Panc1 (cell line): ENCODE measurements around the gene TLL2. TPM values are rescaled to one million over a fixed set of nuclear protein-coding genes. Genes with fewer than 3 reads are reported as not detected.

Source experiments
- ATAC-seq: fragments of 200-7000 bp; cut with Tn5 transposase; 2 replicates; pipeline ENCODE4 v1.9.1; 2020; ENCODE audit warnings: mild to moderate bottlenecking, moderate library complexity
- BruUV-seq: library from RNA; stranded (reverse); fragments of 400-500 nt; replicated peaks from 2 replicates; lab custom pipeline; 2021; lab: Mats Ljungman, UMichigan
- CTCF ChIA-PET: fragments of 300-600 bp; sonication (Branson Sonifier 250); formaldehyde crosslinking; loops from one replicate; lab custom pipeline; 2022; ENCODE audit warnings: antibody characterized with exemption; lab: Charles Lee
- POLR2A ChIA-PET: fragments of 300-600 bp; sonication (Branson Sonifier 250); formaldehyde crosslinking; loops from one replicate; lab custom pipeline; 2022; ENCODE audit warnings: antibody characterized with exemption; lab: Charles Lee
- DNase-seq: peaks from one replicate; pipeline ENCODE4 v3.0.0-alpha.2; 2010; ENCODE audit warnings: low read depth, low spot score
- H3K27ac ChIP-seq: 2 replicates; pipeline ENCODE4 v1.5.1; 2011; ENCODE audit warnings: mild to moderate bottlenecking, low read length, inconsistent platforms
- H3K27me3 ChIP-seq: fragments of 200-500 bp; sonication (Bioruptor generic); 2 replicates; pipeline ENCODE4 v1.6.0; 2014; ENCODE audit warnings: low read length, inconsistent platforms; ENCODE audit not compliant: control insufficient read depth, insufficient read depth
- H3K36me3 ChIP-seq: fragments of 200-500 bp; sonication (Bioruptor generic); 2 replicates; pipeline ENCODE4 v1.5.1; 2014; ENCODE audit warnings: inconsistent platforms, mild to moderate bottlenecking, low read length, moderate library complexity; ENCODE audit not compliant: control insufficient read depth, insufficient read depth
- H3K4me1 ChIP-seq: 2 replicates; pipeline ENCODE4 v1.5.1; 2011; ENCODE audit warnings: inconsistent platforms, mild to moderate bottlenecking, low read length, moderate library complexity; ENCODE audit not compliant: control insufficient read depth, insufficient read depth
- H3K4me3 ChIP-seq, 2 experiments: 2 replicates each; pipeline ENCODE4 v1.5.1; 2011 to 2012; ENCODE audit warnings: low read depth in 2 of 2, low read length in 2 of 2, mild to moderate bottlenecking in 2 of 2, inconsistent platforms in 1 of 2, moderate library complexity in 1 of 2
- H3K9me3 ChIP-seq: fragments of 200-500 bp; sonication (Bioruptor generic); 2 replicates; pipeline ENCODE4 v1.5.1; 2014; ENCODE audit warnings: low read depth, mild to moderate bottlenecking, inconsistent platforms, low read length, moderate library complexity; ENCODE audit not compliant: control insufficient read depth, insufficient read depth
- CTCF ChIP-seq: fragments of 450-650 bp; IDR thresholded peaks from 2 replicates; pipeline ENCODE4 v1.5.1; 2017; ENCODE audit warnings: mild to moderate bottlenecking
- POLR2AphosphoS5 ChIP-seq: IDR thresholded peaks from 2 replicates; pipeline ENCODE4 v1.6.1; 2012; ENCODE audit warnings: mild to moderate bottlenecking, low read depth, low read length, moderate library complexity
- REST ChIP-seq, 2 experiments: IDR thresholded peaks; 2 replicates each; pipeline ENCODE4 v1.6.1; 2011 to 2012; ENCODE audit warnings: low read depth in 2 of 2, control low read depth in 1 of 2, low read length in 1 of 2, mild to moderate bottlenecking in 1 of 2, moderate library complexity in 1 of 2; ENCODE audit not compliant: insufficient read depth in 1 of 2
- SIN3A ChIP-seq: IDR thresholded peaks from 2 replicates; pipeline ENCODE4 v1.6.1; 2012; ENCODE audit warnings: low read depth, mild to moderate bottlenecking, low read length, moderate library complexity, borderline replicate concordance; ENCODE audit not compliant: insufficient read depth
- TCF7L2 ChIP-seq: IDR thresholded peaks from 2 replicates; pipeline ENCODE4 v1.6.1; 2011; ENCODE audit warnings: mild to moderate bottlenecking, low read depth, low read length, inconsistent platforms
- in situ Hi-C: cut with HindIII; loops from 2 replicates; pipeline ENCODE4 v1.10.0; 2016; ENCODE audit warnings: low sequenced_read_pairs, low pct_unique_long_range_greater_than_20kb
- intact Hi-C: fragments of 100-400 bp; cut with micrococcal nuclease; formaldehyde crosslinking; loops from one replicate; pipeline ENCODE4 v1.10.0; 2022; ENCODE audit not compliant: unreplicated experiment
- total RNA-seq: library from RNA; stranded (reverse); gene quantifications from one replicate; pipeline ENCODE4 v1.2.1, GENCODE V29; 2021; ENCODE audit not compliant: unreplicated experiment

Gene TLL2
- total RNA-seq, 1 experiment from 2014 or later = 0.64 TPM

DNA sequence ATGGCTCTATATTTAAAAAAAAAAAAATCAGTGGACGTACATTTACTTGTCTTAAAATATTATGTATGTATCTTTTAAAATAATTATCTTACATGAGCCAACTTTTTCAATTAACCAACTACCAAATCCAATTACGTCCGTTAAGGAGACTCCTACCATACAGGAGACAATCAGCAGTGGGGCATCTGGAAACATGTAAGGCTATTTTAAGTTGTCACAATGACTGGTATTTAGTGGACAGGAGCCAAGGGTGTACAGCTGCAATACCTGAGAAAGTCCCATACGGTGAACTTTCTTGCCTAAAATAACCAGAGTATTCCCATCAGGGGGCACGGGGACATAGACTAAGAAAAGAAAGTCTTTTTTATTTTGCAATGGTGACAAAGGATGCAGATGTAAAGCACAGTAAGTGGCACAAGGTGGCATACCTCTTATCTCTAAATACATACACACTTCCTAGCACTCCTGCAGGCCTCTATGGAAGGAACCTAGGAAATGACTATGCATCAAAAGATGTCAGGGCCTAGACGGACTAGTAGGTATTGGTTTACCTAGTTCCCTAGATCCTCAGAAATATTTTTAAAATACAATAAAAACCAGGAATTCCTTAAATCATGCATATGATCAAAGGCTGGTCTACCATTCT, 16.0 kb upstream of the TLL2 start:
- Histone ChIP-seq H3K4me3 (no peak overlapping the region), H3K4me1 (peaks cover 7% of the 10 kb centered on the region; the same call in 1 of the 2 replicates), H3K9me3 (no peaks in the 10 kb centered on the region), H3K36me3 (peaks cover 51% of the 10 kb centered on the region), H3K27me3 (no peaks in the 10 kb centered on the region), H3K27ac (no peak overlapping the region)
- TF ChIP-seq REST (IDR thresholded peaks at IDR 0.05; ENCODE audit: insufficient read depth in 1 of 2, low read depth in 2 of 2, low read length in 1 of 2) (no peak), CTCF (peak; percentile 9; the same call in 1 of the 2 replicates), TCF7L2 (no peak)
- intact Hi-C loops (no loop called here), in situ Hi-C loops (no loop called here)
- ChIA-PET POLR2A (no interaction called here), CTCF (no interaction called here)
- DNase-seq = no peak
- ATAC-seq = no peak
- BruUV-seq = no TSS peak

DNA sequence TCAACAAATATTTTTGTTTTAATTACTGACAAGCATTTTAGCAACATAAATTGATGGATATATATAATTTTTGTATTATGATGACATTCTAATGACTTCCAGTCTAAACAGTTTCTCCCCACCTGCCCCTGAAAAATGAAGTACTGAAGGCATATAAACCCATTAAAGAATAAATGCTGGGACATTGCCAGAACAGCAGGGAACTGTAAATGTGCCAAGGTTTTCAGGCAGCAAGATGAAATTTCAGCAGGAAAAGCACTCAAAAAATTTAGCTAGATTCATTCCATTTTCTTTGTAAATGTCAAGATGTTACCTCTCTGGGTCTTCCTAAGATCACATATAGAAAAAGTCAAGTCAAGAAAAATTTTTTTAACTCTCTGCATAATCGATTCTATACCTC, 11.0 kb upstream of the TLL2 start:
- no peak overlapping the region for H3K4me3 ChIP-seq
- CTCF ChIA-PET = no interaction called here
- ATAC-seq (no peak), DNase-seq (no peak)
- H3K36me3 ChIP-seq = peaks cover 58% of the 10 kb centered on the region
- in situ Hi-C loops (no loop called here), intact Hi-C loops (no loop called here)
- no peak overlapping the region for H3K27ac ChIP-seq
- no peaks in the 10 kb centered on the region for H3K9me3 ChIP-seq
- no peaks in the 10 kb centered on the region for H3K4me1 ChIP-seq
- POLR2A ChIA-PET = no interaction called here
- H3K27me3 ChIP-seq = no peaks in the 10 kb centered on the region
- no TSS peak for BruUV-seq
- TF ChIP-seq CTCF (no peak), POLR2AphosphoS5 (no peak)

DNA sequence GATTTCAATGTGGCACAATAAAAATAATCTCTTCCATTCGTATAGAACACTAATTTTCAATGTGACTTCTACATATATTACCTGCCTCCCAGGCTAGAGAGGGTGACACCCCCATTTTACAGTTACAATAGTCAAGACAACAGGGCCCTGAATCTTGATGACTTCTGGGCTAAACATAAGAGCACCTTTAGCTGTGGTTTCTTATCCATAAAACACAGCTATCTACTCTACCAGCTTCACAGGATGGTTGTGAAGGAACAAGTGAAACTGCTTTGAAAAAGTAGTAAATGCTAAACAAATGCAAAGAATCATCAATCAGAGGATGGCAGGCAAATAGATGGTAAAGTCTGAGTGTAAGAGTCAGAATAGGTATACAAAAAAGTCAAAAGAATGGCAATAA, 3.6 kb upstream of the TLL2 start:
- no peak for DNase-seq
- ChIA-PET CTCF (no interaction called here), POLR2A (no interaction called here)
- intact Hi-C loops (no loop called here), in situ Hi-C loops (no loop called here)
- H3K9me3 ChIP-seq = no peaks in the 10 kb centered on the region
- no peak overlapping the region for H3K27ac ChIP-seq
- TF ChIP-seq TCF7L2 (no peak), SIN3A (no peak), POLR2AphosphoS5 (no peak), REST (IDR thresholded peaks at IDR 0.05; ENCODE audit: insufficient read depth in 1 of 2, low read depth in 2 of 2, low read length in 1 of 2) (no peak), CTCF (no peak)
- ATAC-seq = no peak
- H3K4me3 ChIP-seq = no peak overlapping the region
- peaks cover 20% of the 10 kb centered on the region for H3K36me3 ChIP-seq
- H3K27me3 ChIP-seq = peaks cover 1% of the 10 kb centered on the region; the same call in 1 of the 2 replicates
- peaks cover 16% of the 10 kb centered on the region for H3K4me1 ChIP-seq
- BruUV-seq = no TSS peak
